Lower lobe of right lung (tissue), 2 donors: ENCODE data around the gene TNFRSF4. TPM values are rescaled to one million over a fixed set of nuclear protein-coding genes. Genes with fewer than 3 reads are reported as not detected.

Source experiments
- ATAC-seq, 2 donors: fragments of 200-7000 bp; cut with Tn5 transposase; one replicate each; pipeline ENCODE4 v1.9.1; 2020 to 2022; ENCODE audit warnings: mild to moderate bottlenecking in 2 of 2, moderate library complexity in 2 of 2
- DNase-seq: peaks from one replicate; pipeline ENCODE4 v3.0.0-alpha.2; 2020
- H3K27ac ChIP-seq: fragments of 200-600 bp; one replicate; pipeline ENCODE4 v1.8.0; 2022
- H3K27me3 ChIP-seq: fragments of 200-600 bp; one replicate; pipeline ENCODE4 v1.8.0; 2022; ENCODE audit warnings: low read depth
- H3K36me3 ChIP-seq: fragments of 200-600 bp; one replicate; pipeline ENCODE4 v1.8.0; 2022; ENCODE audit warnings: mild to moderate bottlenecking
- H3K4me1 ChIP-seq: fragments of 200-600 bp; one replicate; pipeline ENCODE4 v1.8.0; 2022
- H3K4me3 ChIP-seq: fragments of 200-600 bp; one replicate; pipeline ENCODE4 v1.8.0; 2022; ENCODE audit warnings: mild to moderate bottlenecking
- H3K9me3 ChIP-seq: fragments of 200-600 bp; one replicate; pipeline ENCODE4 v1.8.0; 2022
- CTCF ChIP-seq: fragments of 200-600 bp; IDR thresholded peaks from one replicate; pipeline ENCODE4 v1.8.0; 2022; ENCODE audit warnings: antibody characterized with exemption, mild to moderate bottlenecking
- intact Hi-C: fragments of 100-400 bp; cut with DNase I; formaldehyde crosslinking; loops from one replicate; pipeline ENCODE4 v1.11.0; 2022
- total RNA-seq: library from RNA; stranded (reverse); fragmentation: NEBNext Ultra II Directional; extraction: Animal tissue kit (Norgen Biotek cat#: 25700); gene quantifications from one replicate; pipeline ENCODE4 v1.2.1, GENCODE V29; 2021
- donor health status: DM: no; HTN: yes; CAD: no; lungs with severe emphysema.

TNFRSF4 gene
- total RNA-seq, 1 donor from 2014 or later = 3.0 TPM

- no peaks in the 10 kb centered on the region for H3K9me3 ChIP-seq
- no peak overlapping the region for H3K4me3 ChIP-seq
- intact Hi-C loops = no loop called here
- TF ChIP-seq CTCF = no peak
- no peak for ATAC-seq
- H3K36me3 ChIP-seq = peaks cover 3% of the 10 kb centered on the region
- H3K27me3 ChIP-seq = peaks cover 39% of the 10 kb centered on the region
- no peak for DNase-seq
- no peak overlapping the region for H3K27ac ChIP-seq
- H3K4me1 ChIP-seq = peaks cover 13% of the 10 kb centered on the region
Measured at GRCh38 chr1:1236945-1237873, 23.3 kb upstream of the TNFRSF4 start.

- Histone ChIP-seq H3K27ac (no peak overlapping the region), H3K4me1 (peaks cover 13% of the 10 kb centered on the region), H3K9me3 (no peaks in the 10 kb centered on the region), H3K36me3 (peaks cover 3% of the 10 kb centered on the region), H3K27me3 (peaks cover 30% of the 10 kb centered on the region), H3K4me3 (no peak overlapping the region)
- ATAC-seq (no peak), DNase-seq (no peak)
- intact Hi-C loops = no loop called here
- no peak for TF ChIP-seq CTCF
Measured at GRCh38 chr1:1236176-1236763, 22.3 kb upstream of the TNFRSF4 start.

GRCh38 chr1:1235016-1235744, 21.2 kb upstream of the TNFRSF4 start:
- no peak for ATAC-seq
- peaks cover 30% of the 10 kb centered on the region for H3K27me3 ChIP-seq
- H3K4me3 ChIP-seq = no peak overlapping the region
- TF ChIP-seq CTCF = no peak
- no peak for DNase-seq
- peaks cover 23% of the 10 kb centered on the region for H3K4me1 ChIP-seq
- H3K36me3 ChIP-seq = peaks cover 3% of the 10 kb centered on the region
- intact Hi-C loops = no loop called here
- H3K27ac ChIP-seq = no peak overlapping the region
- no peaks in the 10 kb centered on the region for H3K9me3 ChIP-seq

- Histone ChIP-seq H3K4me3 (no peak overlapping the region), H3K36me3 (peaks cover 3% of the 10 kb centered on the region), H3K9me3 (no peaks in the 10 kb centered on the region), H3K27me3 (peaks cover 26% of the 10 kb centered on the region), H3K4me1 (peaks cover 32% of the 10 kb centered on the region), H3K27ac (no peak overlapping the region)
- DNase-seq = no peak
- ATAC-seq = no peak
- intact Hi-C loops = no loop called here
- no peak for TF ChIP-seq CTCF
Measured at GRCh38 chr1:1234180-1234808, 20.3 kb upstream of the TNFRSF4 start.

GRCh38 chr1:1233567-1233892, 19.6 kb upstream of the TNFRSF4 start:
- no peak for DNase-seq
- no peak for ATAC-seq
- Histone ChIP-seq H3K27me3 (peaks cover 18% of the 10 kb centered on the region), H3K27ac (no peak overlapping the region), H3K4me1 (peaks cover 34% of the 10 kb centered on the region), H3K4me3 (no peak overlapping the region), H3K9me3 (no peaks in the 10 kb centered on the region), H3K36me3 (peaks cover 7% of the 10 kb centered on the region)
- intact Hi-C loops = no loop called here
- no peak for TF ChIP-seq CTCF
